Kidney epithelial cell (primary cell): ENCODE data around the gene TBC1D23. TPM values are rescaled to one million over a fixed set of nuclear protein-coding genes. Genes with fewer than 3 reads are reported as not detected.
"Not testable (repeated sequence)": the region's sequence is repeated elsewhere in the genome, so short reads cannot be mapped to it uniquely, and the experiment has no call there.

Experiments
- DNase-seq: peaks from one replicate; pipeline ENCODE4 v3.0.0-alpha.2; 2010; ENCODE audit warnings: low read depth
- H3K27me3 ChIP-seq: 2 replicates; pipeline ENCODE4 v1.6.0; 2011; ENCODE audit warnings: low read length; ENCODE audit not compliant: control insufficient read depth, insufficient read depth
- H3K36me3 ChIP-seq: 2 replicates; pipeline ENCODE4 v1.5.1; 2011; ENCODE audit warnings: low read length; ENCODE audit not compliant: control insufficient read depth, insufficient read depth
- H3K4me3 ChIP-seq: 2 replicates; pipeline ENCODE4 v1.5.1; 2011; ENCODE audit warnings: low read depth, mild to moderate bottlenecking, control low read depth, low read length
- CTCF ChIP-seq: IDR thresholded peaks from 2 replicates; pipeline ENCODE4 v1.5.1; 2011; ENCODE audit warnings: mild to moderate bottlenecking, moderate library complexity, low read length, control low read depth, inconsistent platforms; ENCODE audit not compliant: insufficient read depth, poor library complexity, severe bottlenecking
- total RNA-seq: library from RNA; depleted of rRNA; stranded (reverse); fragments of >200 nt; gene quantifications from 2 replicates; pipeline ENCODE4 v1.2.3, GENCODE V29; 2015

Gene TBC1D23
- total RNA-seq, 1 donor from 2014 or later = 38.3 TPM

GRCh38 chr3:100334488-100335351 lies 73.9 kb downstream of the TBC1D23 start, which contains the start of gene NIT2:
Gene NIT2 (plus strand): TSS chr3:100334757. CDS start chr3:100334792, 35 bp downstream.
- Histone ChIP-seq H3K36me3 (no peaks in the 10 kb centered on the region), H3K27me3 (no peaks in the 10 kb centered on the region), H3K4me3 (peak within 1 kb of the TSS; percentile 74)
- no peak for TF ChIP-seq CTCF
- DNase-seq = peak; percentile 41

GRCh38 chr3:100335434-100335833 lies 74.6 kb downstream of the TBC1D23 start:
- no peak for TF ChIP-seq CTCF
- DNase-seq = no peak
- H3K4me3 ChIP-seq = peak overlapping the region; percentile 74
- H3K27me3 ChIP-seq = no peaks in the 10 kb centered on the region
- H3K36me3 ChIP-seq = no peaks in the 10 kb centered on the region

GRCh38 chr3:100336229-100336628 lies 75.4 kb downstream of the TBC1D23 start:
- DNase-seq, H3K4me3 ChIP-seq, H3K27me3 ChIP-seq, H3K36me3 ChIP-seq: not testable (repeated sequence)

GRCh38 chr3:100338911-100339310 lies 78.1 kb downstream of the TBC1D23 start:
- Histone ChIP-seq H3K4me3 (no peak overlapping the region), H3K27me3 (no peaks in the 10 kb centered on the region), H3K36me3 (no peaks in the 10 kb centered on the region)
- no peak for TF ChIP-seq CTCF
- DNase-seq = no peak

- TF ChIP-seq CTCF = no peak
- DNase-seq = no peak
- Histone ChIP-seq H3K4me3 (no peak overlapping the region), H3K27me3 (no peaks in the 10 kb centered on the region), H3K36me3 (no peaks in the 10 kb centered on the region)
Measured at GRCh38 chr3:100339786-100340185, 79.0 kb downstream of the TBC1D23 start.

GRCh38 chr3:100340527-100340926 lies 79.7 kb downstream of the TBC1D23 start:
- DNase-seq = no peak
- Histone ChIP-seq H3K27me3 (no peaks in the 10 kb centered on the region), H3K36me3 (no peaks in the 10 kb centered on the region), H3K4me3 (no peak overlapping the region)
- TF ChIP-seq CTCF = no peak
